Transverse colon (tissue), 4 donors: Measurements from ENCODE around the gene PLXNC1.

Experiments used
- EP300 ChIP-seq: sonication (generic); formaldehyde crosslinking; IDR thresholded peaks from one replicate; pipeline ENCODE4 v1.6.1; 2017; ENCODE audit warnings: antibody characterized with exemption, low read depth
- POLR2A ChIP-seq: fragments of 450-650 bp; IDR thresholded peaks from one replicate; pipeline ENCODE4 v1.6.1; 2016; ENCODE audit warnings: antibody characterized with exemption, mild to moderate bottlenecking, moderate library complexity
- POLR2AphosphoS5 ChIP-seq, 3 donors: sonication (generic); formaldehyde crosslinking; IDR thresholded peaks; one replicate each; pipeline ENCODE4 v1.6.1; 2016; ENCODE audit warnings: antibody characterized with exemption in 3 of 3
- TF ChIP-seq, protein P1 (sequence below), 5 experiments: fragments of 200-600 bp in 3 of 5; fragments of 450-650 bp in 2 of 5; sonication (generic) in 3 of 5; IDR thresholded peaks; 1 replicate in 2 of 5; 2 replicates in 3 of 5; pipeline ENCODE4 v1.5.1; 2016 to 2017; ENCODE audit warnings: antibody characterized with exemption in 5 of 5, inconsistent platforms in 3 of 5, mild to moderate bottlenecking in 2 of 5, moderate library complexity in 1 of 5

DNA sequence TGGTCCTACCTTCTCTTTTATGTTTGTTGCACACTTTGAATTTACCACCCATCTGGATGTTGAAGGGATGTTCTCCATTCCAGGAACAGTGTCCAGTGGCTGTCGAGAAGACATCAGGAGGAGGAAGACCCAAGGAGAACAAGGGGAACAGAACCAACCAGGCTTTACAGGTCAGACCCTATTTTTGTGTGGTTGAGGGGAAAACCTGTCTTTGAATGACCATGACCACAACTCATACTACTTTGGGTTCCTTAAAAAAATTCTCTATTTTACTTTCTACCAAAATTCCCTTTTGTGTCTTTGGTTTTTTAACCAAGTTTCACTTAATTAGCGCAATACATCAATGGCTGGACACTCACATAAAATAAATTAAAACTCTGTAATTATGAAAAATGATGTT, 78.7 kb downstream of the PLXNC1 start:
- TF ChIP-seq, protein P1, sequence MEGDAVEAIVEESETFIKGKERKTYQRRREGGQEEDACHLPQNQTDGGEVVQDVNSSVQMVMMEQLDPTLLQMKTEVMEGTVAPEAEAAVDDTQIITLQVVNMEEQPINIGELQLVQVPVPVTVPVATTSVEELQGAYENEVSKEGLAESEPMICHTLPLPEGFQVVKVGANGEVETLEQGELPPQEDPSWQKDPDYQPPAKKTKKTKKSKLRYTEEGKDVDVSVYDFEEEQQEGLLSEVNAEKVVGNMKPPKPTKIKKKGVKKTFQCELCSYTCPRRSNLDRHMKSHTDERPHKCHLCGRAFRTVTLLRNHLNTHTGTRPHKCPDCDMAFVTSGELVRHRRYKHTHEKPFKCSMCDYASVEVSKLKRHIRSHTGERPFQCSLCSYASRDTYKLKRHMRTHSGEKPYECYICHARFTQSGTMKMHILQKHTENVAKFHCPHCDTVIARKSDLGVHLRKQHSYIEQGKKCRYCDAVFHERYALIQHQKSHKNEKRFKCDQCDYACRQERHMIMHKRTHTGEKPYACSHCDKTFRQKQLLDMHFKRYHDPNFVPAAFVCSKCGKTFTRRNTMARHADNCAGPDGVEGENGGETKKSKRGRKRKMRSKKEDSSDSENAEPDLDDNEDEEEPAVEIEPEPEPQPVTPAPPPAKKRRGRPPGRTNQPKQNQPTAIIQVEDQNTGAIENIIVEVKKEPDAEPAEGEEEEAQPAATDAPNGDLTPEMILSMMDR (IDR thresholded peaks at IDR 0.05), result no peak
- TF ChIP-seq POLR2AphosphoS5 (IDR thresholded peaks at IDR 0.05) (no peak), POLR2A (no peak), EP300 (no peak)
